ENCODE data around the gene RFPL3.

RFPL3 gene

GRCh38 chr22:32323513-32324164 is 34.0 kb upstream of the RFPL3 start:
- no peak overlapping the region for H3K9ac ChIP-seq (ENCODE audit: low read length)
- no peaks in the 10 kb centered on the region for H3K36me3 ChIP-seq (ENCODE audit: insufficient read depth, low read length)
- H3K27ac ChIP-seq (ENCODE audit: low read depth, low read length): no peak overlapping the region
- H3K4me3 ChIP-seq (ENCODE audit: low read depth in 1 of 2, low read length in 2 of 2): no peak overlapping the region
- no peaks in the 10 kb centered on the region for H3K4me1 ChIP-seq (ENCODE audit: insufficient read depth, low read length)
- H3K27me3 ChIP-seq (ENCODE audit: control insufficient read depth in 1 of 2, insufficient read depth in 2 of 2, low read length in 2 of 2): no peaks in the 10 kb centered on the region
- no peaks in the 10 kb centered on the region for H3K9me3 ChIP-seq (ENCODE audit: low read length)

- Histone ChIP-seq H3K4me1 (ENCODE audit: insufficient read depth, low read length) (no peaks in the 10 kb centered on the region), H3K27me3 (ENCODE audit: control insufficient read depth in 1 of 2, insufficient read depth in 2 of 2, low read length in 2 of 2) (no peaks in the 10 kb centered on the region), H3K4me3 (ENCODE audit: low read depth in 1 of 2, low read length in 2 of 2) (no peak overlapping the region), H3K9me3 (ENCODE audit: low read length) (no peaks in the 10 kb centered on the region), H3K9ac (ENCODE audit: low read length) (no peak overlapping the region), H3K36me3 (ENCODE audit: insufficient read depth, low read length) (no peaks in the 10 kb centered on the region), H3K27ac (ENCODE audit: low read depth, low read length) (no peak overlapping the region)
These were observed 32.9 kb upstream of the RFPL3 start for GRCh38 chr22:32324505-32325415.

GRCh38 chr22:32325416-32325801 is 32.3 kb upstream of the RFPL3 start:
- H3K9ac ChIP-seq (ENCODE audit: low read length): no peak overlapping the region
- no peak overlapping the region for H3K4me3 ChIP-seq (ENCODE audit: low read depth in 1 of 2, low read length in 2 of 2)
- H3K36me3 ChIP-seq (ENCODE audit: insufficient read depth, low read length): no peaks in the 10 kb centered on the region
- no peak overlapping the region for H3K27ac ChIP-seq (ENCODE audit: low read depth, low read length)
- no peaks in the 10 kb centered on the region for H3K4me1 ChIP-seq (ENCODE audit: insufficient read depth, low read length)
- no peaks in the 10 kb centered on the region for H3K9me3 ChIP-seq (ENCODE audit: low read length)
- H3K27me3 ChIP-seq (ENCODE audit: control insufficient read depth in 1 of 2, insufficient read depth in 2 of 2, low read length in 2 of 2): no peaks in the 10 kb centered on the region

- no peaks in the 10 kb centered on the region for H3K36me3 ChIP-seq (ENCODE audit: insufficient read depth, low read length)
These were observed 31.8 kb upstream of the RFPL3 start for GRCh38 chr22:32325811-32326237.

GRCh38 chr22:32326647-32327046 is 31.0 kb upstream of the RFPL3 start:
- Histone ChIP-seq H3K27ac (ENCODE audit: low read depth, low read length) (no peak overlapping the region), H3K27me3 (ENCODE audit: control insufficient read depth in 1 of 2, insufficient read depth in 2 of 2, low read length in 2 of 2) (no peaks in the 10 kb centered on the region), H3K36me3 (ENCODE audit: insufficient read depth, low read length) (no peaks in the 10 kb centered on the region), H3K9me3 (ENCODE audit: low read length) (no peaks in the 10 kb centered on the region), H3K4me3 (ENCODE audit: low read depth in 1 of 2, low read length in 2 of 2) (no peak overlapping the region), H3K9ac (ENCODE audit: low read length) (no peak overlapping the region), H3K4me1 (ENCODE audit: insufficient read depth, low read length) (no peaks in the 10 kb centered on the region)

More at GRCh38 chr22:32325811-32326237, 31.8 kb upstream of the RFPL3 start:
- Histone ChIP-seq H3K9me3 (ENCODE audit: low read length) (no peaks in the 10 kb centered on the region), H3K4me3 (ENCODE audit: low read depth in 1 of 2, low read length in 2 of 2) (no peak overlapping the region), H3K9ac (ENCODE audit: low read length) (no peak overlapping the region), H3K27ac (ENCODE audit: low read depth, low read length) (no peak overlapping the region), H3K27me3 (ENCODE audit: control insufficient read depth in 1 of 2, insufficient read depth in 2 of 2, low read length in 2 of 2) (no peaks in the 10 kb centered on the region), H3K4me1 (ENCODE audit: insufficient read depth, low read length) (no peaks in the 10 kb centered on the region)

GRCh38 chr22:32327066-32327465 is 30.6 kb upstream of the RFPL3 start:
- Histone ChIP-seq H3K9me3 (ENCODE audit: low read length) (no peaks in the 10 kb centered on the region), H3K27me3 (ENCODE audit: control insufficient read depth in 1 of 2, insufficient read depth in 2 of 2, low read length in 2 of 2) (peaks cover 0 to under 1% of the 10 kb centered on the region in 2 donors), H3K9ac (ENCODE audit: low read length) (no peak overlapping the region), H3K4me3 (ENCODE audit: low read depth in 1 of 2, low read length in 2 of 2) (no peak overlapping the region), H3K27ac (ENCODE audit: low read depth, low read length) (no peak overlapping the region), H3K4me1 (ENCODE audit: insufficient read depth, low read length) (no peaks in the 10 kb centered on the region), H3K36me3 (ENCODE audit: insufficient read depth, low read length) (no peaks in the 10 kb centered on the region)

GRCh38 chr22:32327596-32328171 is 30.0 kb upstream of the RFPL3 start:
- no peak overlapping the region for H3K27ac ChIP-seq (ENCODE audit: low read depth, low read length)
- H3K9ac ChIP-seq (ENCODE audit: low read length): no peak overlapping the region
- no peaks in the 10 kb centered on the region for H3K36me3 ChIP-seq (ENCODE audit: insufficient read depth, low read length)
- no peaks in the 10 kb centered on the region for H3K4me1 ChIP-seq (ENCODE audit: insufficient read depth, low read length)
- H3K4me3 ChIP-seq (ENCODE audit: low read depth in 1 of 2, low read length in 2 of 2): no peak overlapping the region
- H3K27me3 ChIP-seq (ENCODE audit: control insufficient read depth in 1 of 2, insufficient read depth in 2 of 2, low read length in 2 of 2): peaks cover 0 to 4% of the 10 kb centered on the region in 2 donors
- no peaks in the 10 kb centered on the region for H3K9me3 ChIP-seq (ENCODE audit: low read length)

GRCh38 chr22:32328306-32329201 is 29.1 kb upstream of the RFPL3 start:
- Histone ChIP-seq H3K27me3 (ENCODE audit: control insufficient read depth in 1 of 2, insufficient read depth in 2 of 2, low read length in 2 of 2) (peaks cover 0 to 4% of the 10 kb centered on the region in 2 donors), H3K9ac (ENCODE audit: low read length) (no peak overlapping the region), H3K4me1 (ENCODE audit: insufficient read depth, low read length) (no peaks in the 10 kb centered on the region), H3K27ac (ENCODE audit: low read depth, low read length) (no peak overlapping the region), H3K36me3 (ENCODE audit: insufficient read depth, low read length) (no peaks in the 10 kb centered on the region), H3K9me3 (ENCODE audit: low read length) (no peaks in the 10 kb centered on the region), H3K4me3 (ENCODE audit: low read depth in 1 of 2, low read length in 2 of 2) (no peak overlapping the region)

GRCh38 chr22:32329202-32329645 is 28.4 kb upstream of the RFPL3 start:
- Histone ChIP-seq H3K4me3 (ENCODE audit: low read depth in 1 of 2, low read length in 2 of 2) (no peak overlapping the region), H3K9ac (ENCODE audit: low read length) (no peak overlapping the region), H3K9me3 (ENCODE audit: low read length) (no peaks in the 10 kb centered on the region), H3K36me3 (ENCODE audit: insufficient read depth, low read length) (no peaks in the 10 kb centered on the region), H3K27ac (ENCODE audit: low read depth, low read length) (no peak overlapping the region), H3K27me3 (ENCODE audit: control insufficient read depth in 1 of 2, insufficient read depth in 2 of 2, low read length in 2 of 2) (peaks cover 0 to 4% of the 10 kb centered on the region in 2 donors), H3K4me1 (ENCODE audit: insufficient read depth, low read length) (no peaks in the 10 kb centered on the region)

GRCh38 chr22:32331236-32331917 is 26.3 kb upstream of the RFPL3 start:
- H3K4me1 ChIP-seq (ENCODE audit: insufficient read depth, low read length): no peaks in the 10 kb centered on the region
- no peaks in the 10 kb centered on the region for H3K36me3 ChIP-seq (ENCODE audit: insufficient read depth, low read length)
- H3K9me3 ChIP-seq (ENCODE audit: low read length): no peaks in the 10 kb centered on the region
- no peak overlapping the region for H3K9ac ChIP-seq (ENCODE audit: low read length)
- H3K27me3 ChIP-seq (ENCODE audit: control insufficient read depth in 1 of 2, insufficient read depth in 2 of 2, low read length in 2 of 2): peaks cover 0 to 4% of the 10 kb centered on the region in 2 donors
- H3K27ac ChIP-seq (ENCODE audit: low read depth, low read length): no peak overlapping the region
- H3K4me3 ChIP-seq (ENCODE audit: low read depth in 1 of 2, low read length in 2 of 2): no peak overlapping the region
